Stimulated activated naive CD8-positive, alpha-beta T cell treated with anti-CD3 and anti-CD28 coated beads, Interleukin-15, Interleukin-2, amounts not matched to agents 100 ng/mL and 50 ng/mL, for 24 hours (primary cell): ENCODE data around the gene PRKCE.

Experiments
- H3K27ac Mint-ChIP-seq: one replicate; pipeline ENCODE4 v1.8.0; 2021; ENCODE audit warnings: mild to moderate bottlenecking, mixed read lengths
- H3K27me3 Mint-ChIP-seq: one replicate; pipeline ENCODE4 v1.8.0; 2021; ENCODE audit warnings: mixed read lengths
- H3K36me3 Mint-ChIP-seq: one replicate; pipeline ENCODE4 v1.8.0; 2021; ENCODE audit warnings: low read depth, mixed read lengths
- H3K4me1 Mint-ChIP-seq: one replicate; pipeline ENCODE4 v1.8.0; 2021; ENCODE audit warnings: low read depth, mixed read lengths
- H3K4me3 Mint-ChIP-seq: one replicate; pipeline ENCODE4 v1.8.0; 2021; ENCODE audit warnings: mild to moderate bottlenecking, mixed read lengths
- H3K9me3 Mint-ChIP-seq: one replicate; pipeline ENCODE4 v1.8.0; 2021; ENCODE audit warnings: mixed read lengths

The PRKCE gene

GRCh38 chr2:46045888-46046287, 394.4 kb downstream of the PRKCE start:
- no peak overlapping the region for H3K27ac Mint-ChIP-seq
- H3K4me3 Mint-ChIP-seq: no peak overlapping the region
- H3K36me3 Mint-ChIP-seq: no peaks in the 10 kb centered on the region
- H3K27me3 Mint-ChIP-seq: no peaks in the 10 kb centered on the region
- peaks cover 4% of the 10 kb centered on the region for H3K4me1 Mint-ChIP-seq
- no peaks in the 10 kb centered on the region for H3K9me3 Mint-ChIP-seq

- Mint-ChIP-seq H3K27ac (no peak overlapping the region), H3K27me3 (no peaks in the 10 kb centered on the region), H3K9me3 (no peaks in the 10 kb centered on the region), H3K36me3 (no peaks in the 10 kb centered on the region), H3K4me1 (peaks cover 7% of the 10 kb centered on the region), H3K4me3 (no peak overlapping the region)
Measured at GRCh38 chr2:46047290-46047689, 395.8 kb downstream of the PRKCE start.

GRCh38 chr2:46048693-46049092, 397.2 kb downstream of the PRKCE start:
- no peak overlapping the region for H3K4me3 Mint-ChIP-seq
- H3K9me3 Mint-ChIP-seq: no peaks in the 10 kb centered on the region
- H3K4me1 Mint-ChIP-seq: peaks cover 12% of the 10 kb centered on the region
- H3K27ac Mint-ChIP-seq: no peak overlapping the region
- no peaks in the 10 kb centered on the region for H3K36me3 Mint-ChIP-seq
- no peaks in the 10 kb centered on the region for H3K27me3 Mint-ChIP-seq

GRCh38 chr2:46050027-46050426, 398.6 kb downstream of the PRKCE start:
- Mint-ChIP-seq H3K27ac (no peak overlapping the region), H3K4me1 (peaks cover 15% of the 10 kb centered on the region), H3K4me3 (no peak overlapping the region), H3K9me3 (no peaks in the 10 kb centered on the region), H3K27me3 (no peaks in the 10 kb centered on the region), H3K36me3 (no peaks in the 10 kb centered on the region)

- Mint-ChIP-seq H3K4me3 (no peak overlapping the region), H3K9me3 (no peaks in the 10 kb centered on the region), H3K27ac (no peak overlapping the region), H3K27me3 (no peaks in the 10 kb centered on the region), H3K4me1 (peaks cover 15% of the 10 kb centered on the region), H3K36me3 (no peaks in the 10 kb centered on the region)
Measured at GRCh38 chr2:46050489-46050888, 399.0 kb downstream of the PRKCE start.

GRCh38 chr2:46051085-46051484, 399.6 kb downstream of the PRKCE start:
- Mint-ChIP-seq H3K36me3 (no peaks in the 10 kb centered on the region), H3K4me3 (no peak overlapping the region), H3K27ac (no peak overlapping the region), H3K4me1 (peaks cover 15% of the 10 kb centered on the region), H3K27me3 (no peaks in the 10 kb centered on the region), H3K9me3 (no peaks in the 10 kb centered on the region)

- Mint-ChIP-seq H3K27ac (no peak overlapping the region), H3K36me3 (no peaks in the 10 kb centered on the region), H3K4me1 (peaks cover 15% of the 10 kb centered on the region), H3K4me3 (no peak overlapping the region), H3K9me3 (no peaks in the 10 kb centered on the region), H3K27me3 (no peaks in the 10 kb centered on the region)
Measured at GRCh38 chr2:46053564-46053963, 402.1 kb downstream of the PRKCE start.

GRCh38 chr2:46056541-46056940, 405.1 kb downstream of the PRKCE start:
- H3K27me3 Mint-ChIP-seq: no peaks in the 10 kb centered on the region
- no peaks in the 10 kb centered on the region for H3K9me3 Mint-ChIP-seq
- H3K4me1 Mint-ChIP-seq: peaks cover 9% of the 10 kb centered on the region
- no peaks in the 10 kb centered on the region for H3K36me3 Mint-ChIP-seq
- no peak overlapping the region for H3K4me3 Mint-ChIP-seq
- no peak overlapping the region for H3K27ac Mint-ChIP-seq

- no peaks in the 10 kb centered on the region for H3K9me3 Mint-ChIP-seq
- H3K4me3 Mint-ChIP-seq: no peak overlapping the region
- H3K27ac Mint-ChIP-seq: no peak overlapping the region
- H3K27me3 Mint-ChIP-seq: no peaks in the 10 kb centered on the region
- H3K4me1 Mint-ChIP-seq: peaks cover 12% of the 10 kb centered on the region
- no peaks in the 10 kb centered on the region for H3K36me3 Mint-ChIP-seq
Measured at GRCh38 chr2:46058140-46058539, 406.7 kb downstream of the PRKCE start.

GRCh38 chr2:46062637-46063412, 411.4 kb downstream of the PRKCE start:
- H3K27me3 Mint-ChIP-seq: no peaks in the 10 kb centered on the region
- no peaks in the 10 kb centered on the region for H3K36me3 Mint-ChIP-seq
- H3K9me3 Mint-ChIP-seq: no peaks in the 10 kb centered on the region
- H3K4me3 Mint-ChIP-seq: no peak overlapping the region
- H3K4me1 Mint-ChIP-seq: peaks cover 23% of the 10 kb centered on the region
- no peak overlapping the region for H3K27ac Mint-ChIP-seq

- H3K36me3 Mint-ChIP-seq: no peaks in the 10 kb centered on the region
- H3K9me3 Mint-ChIP-seq: no peaks in the 10 kb centered on the region
- peaks cover 29% of the 10 kb centered on the region for H3K4me1 Mint-ChIP-seq
- no peaks in the 10 kb centered on the region for H3K27me3 Mint-ChIP-seq
- no peak overlapping the region for H3K4me3 Mint-ChIP-seq
- no peak overlapping the region for H3K27ac Mint-ChIP-seq
Measured at GRCh38 chr2:46064396-46064795, 412.9 kb downstream of the PRKCE start.

- no peaks in the 10 kb centered on the region for H3K36me3 Mint-ChIP-seq
- H3K4me1 Mint-ChIP-seq: peaks cover 29% of the 10 kb centered on the region
- H3K9me3 Mint-ChIP-seq: no peaks in the 10 kb centered on the region
- no peak overlapping the region for H3K27ac Mint-ChIP-seq
- H3K4me3 Mint-ChIP-seq: no peak overlapping the region
- H3K27me3 Mint-ChIP-seq: no peaks in the 10 kb centered on the region
Measured at GRCh38 chr2:46065152-46065551, 413.7 kb downstream of the PRKCE start.

- no peaks in the 10 kb centered on the region for H3K27me3 Mint-ChIP-seq
- no peaks in the 10 kb centered on the region for H3K9me3 Mint-ChIP-seq
- no peak overlapping the region for H3K27ac Mint-ChIP-seq
- no peak overlapping the region for H3K4me3 Mint-ChIP-seq
- peaks cover 29% of the 10 kb centered on the region for H3K4me1 Mint-ChIP-seq
- H3K36me3 Mint-ChIP-seq: no peaks in the 10 kb centered on the region
Measured at GRCh38 chr2:46066116-46066515, 414.6 kb downstream of the PRKCE start.

- peaks cover 29% of the 10 kb centered on the region for H3K4me1 Mint-ChIP-seq
- H3K27ac Mint-ChIP-seq: no peak overlapping the region
Measured at GRCh38 chr2:46066601-46067000, 415.1 kb downstream of the PRKCE start.

GRCh38 chr2:46067062-46067461, 415.6 kb downstream of the PRKCE start:
- Mint-ChIP-seq H3K9me3 (no peaks in the 10 kb centered on the region), H3K27me3 (no peaks in the 10 kb centered on the region), H3K4me1 (peaks cover 29% of the 10 kb centered on the region), H3K4me3 (no peak overlapping the region), H3K27ac (no peak overlapping the region), H3K36me3 (no peaks in the 10 kb centered on the region)

More at GRCh38 chr2:46066601-46067000, 415.1 kb downstream of the PRKCE start:
- H3K27me3 Mint-ChIP-seq: no peaks in the 10 kb centered on the region
- H3K4me3 Mint-ChIP-seq: no peak overlapping the region
- no peaks in the 10 kb centered on the region for H3K9me3 Mint-ChIP-seq
- no peaks in the 10 kb centered on the region for H3K36me3 Mint-ChIP-seq
